A673 (cell line): Measurements from ENCODE around the gene RLF. TPM values are rescaled to one million over a fixed set of nuclear protein-coding genes. Genes with fewer than 3 reads are reported as not detected.
A peak's percentile ranks its signal among the peaks of the same experiment; 100 is the strongest.

Source experiments
- BruUV-seq: library from RNA; stranded (reverse); fragments of 400-500 nt; replicated peaks from 2 replicates; lab custom pipeline; 2021; lab: Mats Ljungman, UMichigan
- CTCF ChIA-PET: fragments of 300-600 bp; sonication (Branson Sonifier 250); formaldehyde crosslinking; loops from one replicate; lab custom pipeline; 2022; ENCODE audit warnings: antibody characterized with exemption; lab: Charles Lee
- POLR2A ChIA-PET: fragments of 300-600 bp; sonication (Branson Sonifier 250); formaldehyde crosslinking; loops from one replicate; lab custom pipeline; 2022; ENCODE audit warnings: antibody characterized with exemption; ENCODE audit not compliant: low non-redundant PET; lab: Charles Lee
- DNase-seq: peaks from one replicate; pipeline ENCODE4 v3.0.0-alpha.2; 2015; ENCODE audit warnings: low spot score
- H3K27ac ChIP-seq: fragments of 200-600 bp; sonication (generic); 2 replicates; pipeline ENCODE4 v1.5.1; 2016; ENCODE audit warnings: mixed run types, low read depth, mild to moderate bottlenecking, mixed read lengths, antibody characterized with exemption, low read length; ENCODE audit not compliant: poor library complexity, severe bottlenecking
- H3K27me3 ChIP-seq: fragments of 200-600 bp; sonication (generic); replicated peaks from 2 replicates; pipeline ENCODE4 v1.6.1; 2017; ENCODE audit warnings: mixed run types, low read depth, mild to moderate bottlenecking, mixed read lengths, antibody characterized with exemption, low read length; ENCODE audit not compliant: insufficient read depth, poor library complexity
- H3K36me3 ChIP-seq: fragments of 200-600 bp; sonication (generic); 2 replicates; pipeline ENCODE4 v1.6.1; 2016; ENCODE audit warnings: mixed run types, mild to moderate bottlenecking, mixed read lengths, antibody characterized with exemption, low read length; ENCODE audit not compliant: insufficient read depth, poor library complexity, severe bottlenecking
- H3K4me1 ChIP-seq: fragments of 200-600 bp; sonication (generic); 2 replicates; pipeline ENCODE4 v1.6.1; 2017; ENCODE audit warnings: mixed run types, mild to moderate bottlenecking, mixed read lengths, antibody characterized with exemption, low read length; ENCODE audit not compliant: insufficient read depth, poor library complexity, severe bottlenecking
- H3K4me3 ChIP-seq: fragments of 200-600 bp; sonication (generic); 2 replicates; pipeline ENCODE4 v1.5.1; 2016; ENCODE audit warnings: low read depth, mixed run types, mild to moderate bottlenecking, mixed read lengths, low read length; ENCODE audit not compliant: poor library complexity, severe bottlenecking
- H3K9me3 ChIP-seq: fragments of 200-600 bp; sonication (generic); 2 replicates; pipeline ENCODE4 v1.6.1; 2016; ENCODE audit warnings: mixed run types, low read depth, mild to moderate bottlenecking, mixed read lengths, antibody characterized with exemption, low read length; ENCODE audit not compliant: poor library complexity, severe bottlenecking
- CTCF ChIP-seq: fragments of 300-800, 200-600 bp; sonication (generic); conservative IDR thresholded peaks from 2 replicates; pipeline ENCODE4 v1.5.1; 2017; ENCODE audit warnings: low read depth, mild to moderate bottlenecking, antibody characterized with exemption, low read length, moderate library complexity, mixed read lengths
- EZH2 ChIP-seq: fragments of 200-600 bp; sonication (generic); IDR thresholded peaks from 2 replicates; pipeline ENCODE4 v1.6.1; 2017; ENCODE audit warnings: borderline replicate concordance, low read depth, mild to moderate bottlenecking, mixed read lengths, antibody characterized with exemption, low read length; ENCODE audit not compliant: poor library complexity, severe bottlenecking
- intact Hi-C: fragments of 100-400 bp; cut with micrococcal nuclease; formaldehyde crosslinking; loops from one replicate; pipeline ENCODE4 v1.10.0; 2022; ENCODE audit not compliant: unreplicated experiment
- total RNA-seq: library from RNA; stranded (reverse); gene quantifications from 2 replicates; pipeline ENCODE4 v1.2.3, GENCODE V29; 2021

Gene RLF
- total RNA-seq, 1 experiment from 2014 or later: 18.1 TPM

- H3K4me3 ChIP-seq: no peak overlapping the region
- no peak for DNase-seq
- CTCF ChIA-PET: no interaction called here
- no TSS peak for BruUV-seq
- no peaks in the 10 kb centered on the region for H3K9me3 ChIP-seq
- intact Hi-C loops: no loop called here
- no peaks in the 10 kb centered on the region for H3K27me3 ChIP-seq
- H3K4me1 ChIP-seq: no peaks in the 10 kb centered on the region
- POLR2A ChIA-PET: no interaction called here
- no peak overlapping the region for H3K27ac ChIP-seq
- TF ChIP-seq CTCF (no peak), EZH2 (no peak)
- H3K36me3 ChIP-seq: no peaks in the 10 kb centered on the region
These were observed 61.0 kb downstream of the RLF start for GRCh38 chr1:40221977-40222772.

GRCh38 chr1:40224040-40224439, 62.9 kb downstream of the RLF start:
- no peaks in the 10 kb centered on the region for H3K4me1 ChIP-seq
- no peaks in the 10 kb centered on the region for H3K27me3 ChIP-seq
- no peaks in the 10 kb centered on the region for H3K36me3 ChIP-seq
- DNase-seq: peak; percentile 37
- H3K27ac ChIP-seq: no peak overlapping the region
- ChIA-PET CTCF (no interaction called here), POLR2A (no interaction called here)
- BruUV-seq: no TSS peak
- TF ChIP-seq EZH2: no peak
- TF ChIP-seq CTCF: no peak
- H3K9me3 ChIP-seq: no peaks in the 10 kb centered on the region
- intact Hi-C loops: no loop called here
- H3K4me3 ChIP-seq: no peak overlapping the region

- Histone ChIP-seq H3K9me3 (no peaks in the 10 kb centered on the region), H3K27ac (no peak overlapping the region), H3K36me3 (no peaks in the 10 kb centered on the region), H3K27me3 (no peaks in the 10 kb centered on the region), H3K4me1 (no peaks in the 10 kb centered on the region), H3K4me3 (no peak overlapping the region)
- BruUV-seq: no TSS peak
- POLR2A ChIA-PET: interaction anchor here (0.6 kb wide), 1 partner anchor 10 kb away, joined by 15 read pairs; no protein-coding TSS in a partner anchor
- CTCF ChIA-PET: no interaction called here
- no peak for DNase-seq
- TF ChIP-seq EZH2 (no peak), CTCF (no peak)
- intact Hi-C loops: no loop called here
These were observed 65.0 kb downstream of the RLF start for GRCh38 chr1:40226192-40226591.
